IgD-negative memory B cell (primary cell): ENCODE measurements around the gene CEP170B. TPM values are rescaled to one million over a fixed set of nuclear protein-coding genes. Genes with fewer than 3 reads are reported as not detected.
"Not testable (repeated sequence)": the region's sequence is repeated elsewhere in the genome, so short reads cannot be mapped to it uniquely, and the experiment has no call there.

ENCODE experiments used
- H3K27ac Mint-ChIP-seq, 3 donors: one replicate each; pipeline ENCODE4 v1.8.0; 2020 to 2022; ENCODE audit warnings: mild to moderate bottlenecking in 3 of 3, mixed read lengths in 3 of 3, moderate library complexity in 1 of 3
- H3K27me3 Mint-ChIP-seq: one replicate; pipeline ENCODE4 v1.8.0; 2021; ENCODE audit warnings: mixed read lengths
- H3K36me3 Mint-ChIP-seq: one replicate; pipeline ENCODE4 v1.8.0; 2020; ENCODE audit warnings: mild to moderate bottlenecking, mixed read lengths
- H3K4me1 Mint-ChIP-seq, 3 donors: one replicate each; pipeline ENCODE4 v1.8.0; 2020 to 2022; ENCODE audit warnings: mixed read lengths in 3 of 3, mild to moderate bottlenecking in 1 of 3
- H3K4me3 Mint-ChIP-seq, 4 donors: one replicate each; pipeline ENCODE4 v1.8.0; 2020 to 2022; ENCODE audit warnings: mild to moderate bottlenecking in 4 of 4, mixed read lengths in 4 of 4, moderate library complexity in 3 of 4
- H3K9me3 Mint-ChIP-seq, 3 donors: one replicate each; pipeline ENCODE4 v1.8.0; 2020 to 2021; ENCODE audit warnings: mixed read lengths in 3 of 3, mild to moderate bottlenecking in 1 of 3
- polyA plus RNA-seq: library from polyadenylated mRNA; unstranded; fragments of 300-500 nt; fragmentation: Illumina TruSeq; gene quantifications from one replicate; pipeline ENCODE4 v1.2.3, GENCODE V29; 2021

The CEP170B gene
- polyA plus RNA-seq, 1 donor from 2014 or later, result not detected

GRCh38 chr14:104938436-104938835 lies 73.4 kb downstream of the CEP170B start:
- Mint-ChIP-seq H3K4me3 (no peak overlapping the region), H3K36me3 (no peaks in the 10 kb centered on the region), H3K4me1 (peaks cover 0 to 7% (median 6%) of the 10 kb centered on the region in 3 donors), H3K27me3 (peaks cover 1% of the 10 kb centered on the region), H3K27ac (no peak overlapping the region), H3K9me3 (no peaks in the 10 kb centered on the region)

DNA sequence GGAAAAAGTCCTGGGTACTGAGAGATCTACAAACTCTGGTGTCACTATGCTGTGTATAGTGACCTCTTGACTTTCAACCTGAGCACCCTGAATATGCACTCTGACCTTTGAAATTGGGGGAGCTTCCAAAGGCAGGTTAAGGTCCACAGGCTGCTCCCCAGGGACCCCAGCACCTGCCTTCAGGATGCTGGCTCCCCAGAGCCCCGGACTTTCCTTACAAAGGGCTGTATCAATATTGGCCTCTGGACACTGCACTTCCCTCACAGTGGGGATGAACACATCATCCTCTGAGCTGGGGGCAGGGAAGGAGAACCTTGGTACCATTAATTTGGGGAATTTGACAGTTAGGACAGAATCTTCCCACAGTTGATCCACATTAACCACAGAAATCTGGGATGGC lies 73.9 kb downstream of the CEP170B start:
- Mint-ChIP-seq H3K9me3 (no peaks in the 10 kb centered on the region), H3K27ac (no peak overlapping the region), H3K4me3 (no peak overlapping the region)

DNA sequence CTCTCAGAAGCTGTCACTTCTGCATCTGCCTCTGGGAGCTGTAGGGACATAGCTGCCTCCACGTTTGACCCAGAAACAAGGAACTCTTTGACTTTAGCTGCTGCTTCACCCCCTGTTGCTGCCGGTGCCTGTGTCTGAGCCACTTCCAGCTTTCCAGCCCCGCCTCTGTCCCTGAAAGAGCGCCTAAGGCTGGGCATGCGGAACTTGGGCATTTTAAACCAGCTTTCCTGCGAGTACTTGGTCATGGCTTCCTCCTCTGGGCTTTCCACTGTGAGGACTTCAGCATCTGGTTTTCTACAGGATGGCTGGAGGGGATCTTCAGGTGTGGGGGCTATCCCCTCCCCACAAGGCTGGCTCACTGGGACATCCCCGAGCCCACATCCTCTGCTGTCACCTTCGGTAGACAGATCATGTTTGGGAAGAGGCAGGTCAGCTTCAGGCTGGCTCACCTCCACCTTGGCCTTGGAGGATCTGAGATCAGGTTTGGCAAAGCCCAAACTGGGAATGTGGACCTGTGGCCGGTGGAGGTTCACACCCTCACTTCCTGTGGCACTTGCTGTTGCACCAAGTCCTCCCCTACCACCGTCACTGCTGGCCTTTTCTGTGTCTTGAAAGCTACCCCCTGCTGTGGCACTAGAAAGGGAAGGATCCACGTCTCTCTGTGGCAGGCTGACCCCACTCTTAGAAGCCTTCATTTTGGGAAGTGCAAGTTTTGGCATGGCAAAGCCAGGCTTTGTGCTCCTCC lies 74.8 kb downstream of the CEP170B start:
- Mint-ChIP-seq H3K27ac (no peak overlapping the region), H3K9me3 (no peaks in the 10 kb centered on the region), H3K4me1 (peaks cover 0 to 4% (median 1%) of the 10 kb centered on the region in 3 donors), H3K36me3 (no peaks in the 10 kb centered on the region), H3K4me3 (no peak overlapping the region), H3K27me3 (peaks cover 1% of the 10 kb centered on the region)

More for the DNA sequence above, 73.9 kb downstream of the CEP170B start:
- Mint-ChIP-seq H3K4me1 (peaks cover 0 to 7% (median 6%) of the 10 kb centered on the region in 3 donors), H3K27me3 (peaks cover 1% of the 10 kb centered on the region), H3K36me3 (no peaks in the 10 kb centered on the region)

- no peaks in the 10 kb centered on the region for H3K27me3 Mint-ChIP-seq
- H3K36me3 Mint-ChIP-seq, result no peaks in the 10 kb centered on the region
- H3K9me3 Mint-ChIP-seq, result no peaks in the 10 kb centered on the region
- H3K4me1 Mint-ChIP-seq, result peaks cover 0 to 1% (median 0%) of the 10 kb centered on the region in 3 donors
- H3K4me3 Mint-ChIP-seq, result no peak overlapping the region
- no peak overlapping the region for H3K27ac Mint-ChIP-seq
Observed at GRCh38 chr14:104940526-104941150, 75.6 kb downstream of the CEP170B start.

- H3K4me1 Mint-ChIP-seq, result peaks cover 0 to 1% (median 0%) of the 10 kb centered on the region in 3 donors
- no peak overlapping the region for H3K4me3 Mint-ChIP-seq
- no peaks in the 10 kb centered on the region for H3K9me3 Mint-ChIP-seq
- H3K36me3 Mint-ChIP-seq, result no peaks in the 10 kb centered on the region
- H3K27ac Mint-ChIP-seq, result no peak overlapping the region
- H3K27me3 Mint-ChIP-seq, result no peaks in the 10 kb centered on the region
Observed at GRCh38 chr14:104941508-104942365, 76.7 kb downstream of the CEP170B start.

GRCh38 chr14:104942586-104942985 lies 77.5 kb downstream of the CEP170B start:
- Mint-ChIP-seq H3K36me3 (no peaks in the 10 kb centered on the region), H3K4me3 (no peak overlapping the region), H3K27ac (no peak overlapping the region), H3K4me1 (no peaks in the 10 kb centered on the region), H3K27me3 (no peaks in the 10 kb centered on the region), H3K9me3 (no peaks in the 10 kb centered on the region)

DNA sequence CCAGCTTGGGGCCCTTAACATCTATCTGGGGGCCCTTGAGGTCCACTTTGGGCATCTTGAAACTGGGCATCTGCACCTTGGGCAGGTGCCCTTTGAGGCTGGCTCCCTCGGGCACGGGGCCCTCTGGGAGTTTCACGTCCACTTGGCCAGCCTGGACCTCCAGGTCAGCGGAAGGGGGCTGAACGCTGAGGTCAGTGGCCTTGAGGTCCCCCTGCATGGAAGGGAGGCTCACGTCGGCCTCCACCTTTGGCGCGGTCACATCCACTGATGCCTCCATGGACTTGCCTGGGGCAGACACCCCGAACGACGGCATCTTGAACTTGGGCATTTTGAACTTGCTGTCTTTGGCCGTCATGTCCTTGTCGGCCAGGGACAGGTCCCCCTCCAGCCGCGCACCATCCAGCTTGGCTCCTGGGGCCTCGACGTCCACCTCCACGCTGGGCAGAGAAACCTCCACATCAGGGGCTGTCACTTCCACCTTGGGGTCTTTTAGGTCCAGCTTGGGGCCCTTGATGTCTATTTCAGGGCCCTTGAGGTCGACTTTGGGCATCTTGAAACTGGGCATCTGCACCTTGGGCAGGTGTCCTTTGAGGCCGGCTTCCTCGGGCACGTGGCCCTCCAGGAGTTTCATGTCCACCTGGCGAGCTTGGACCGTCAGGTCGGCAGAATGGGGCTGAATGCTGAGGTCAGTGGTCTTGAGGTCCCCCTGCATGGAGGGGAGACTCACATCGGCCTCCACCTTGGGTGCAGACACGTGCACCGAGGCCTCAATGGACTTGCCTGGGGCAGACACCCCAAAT lies 78.3 kb downstream of the CEP170B start:
- not testable (repeated sequence) for H3K27me3 Mint-ChIP-seq, H3K4me3 Mint-ChIP-seq, H3K36me3 Mint-ChIP-seq, H3K4me1 Mint-ChIP-seq, H3K27ac Mint-ChIP-seq, H3K9me3 Mint-ChIP-seq

- H3K9me3 Mint-ChIP-seq, H3K27ac Mint-ChIP-seq, H3K27me3 Mint-ChIP-seq, H3K36me3 Mint-ChIP-seq, H3K4me1 Mint-ChIP-seq, H3K4me3 Mint-ChIP-seq: not testable (repeated sequence)
Observed at GRCh38 chr14:104944016-104944308, 78.9 kb downstream of the CEP170B start.

DNA sequence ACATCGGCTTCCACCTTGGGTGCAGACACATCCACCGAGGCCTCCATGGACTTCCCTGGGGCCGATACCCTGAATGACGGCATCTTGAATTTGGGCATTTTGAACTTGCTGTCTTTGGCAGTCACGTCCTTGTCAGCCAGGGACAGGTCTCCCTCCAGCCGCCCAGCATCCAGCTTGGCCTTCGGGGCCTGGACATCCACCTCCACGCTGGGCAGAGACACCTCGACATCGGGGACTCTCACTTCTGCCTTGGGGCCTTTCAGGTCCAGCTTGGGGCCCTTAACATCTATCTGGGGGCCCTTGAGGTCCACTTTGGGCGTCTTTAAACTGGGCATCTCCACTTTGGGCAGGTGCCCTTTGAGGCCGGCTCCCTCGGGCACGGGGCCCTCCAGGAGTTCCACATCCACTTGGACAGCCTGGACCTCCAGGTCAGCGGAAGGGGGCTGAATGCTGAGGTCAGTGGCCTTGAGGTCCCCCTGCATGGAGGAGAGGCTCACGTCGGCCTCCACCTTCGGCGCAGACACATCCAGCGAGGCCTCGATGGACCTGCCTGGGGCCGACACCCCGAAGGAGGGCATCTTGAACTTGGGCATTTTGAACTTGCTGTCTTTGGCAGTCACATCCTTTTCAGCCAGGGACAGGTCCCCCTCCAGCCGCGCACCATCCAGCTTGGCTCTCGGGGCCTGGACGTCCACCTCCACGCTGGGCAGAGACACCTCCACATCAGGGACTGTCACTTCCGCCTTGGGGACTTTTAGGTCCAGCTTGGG lies 79.6 kb downstream of the CEP170B start:
- H3K4me1 Mint-ChIP-seq, H3K36me3 Mint-ChIP-seq, H3K9me3 Mint-ChIP-seq, H3K4me3 Mint-ChIP-seq, H3K27me3 Mint-ChIP-seq, H3K27ac Mint-ChIP-seq: not testable (repeated sequence)

GRCh38 chr14:104945266-104945665 lies 80.2 kb downstream of the CEP170B start:
- not testable (repeated sequence) for H3K36me3 Mint-ChIP-seq, H3K27ac Mint-ChIP-seq, H3K27me3 Mint-ChIP-seq, H3K4me3 Mint-ChIP-seq, H3K4me1 Mint-ChIP-seq, H3K9me3 Mint-ChIP-seq

Other genes with a start within 250 kb of the CEP170B start
- 10.8 TPM for gene INF2, start 175.7 kb upstream of the CEP170B start, polyA plus RNA-seq
- not detected for gene ADSS1, start 141.0 kb upstream of the CEP170B start, polyA plus RNA-seq
- 195 TPM for gene SIVA1, start 112.1 kb upstream of the CEP170B start, polyA plus RNA-seq
- 8.2 TPM for gene AKT1, start 69.5 kb upstream of the CEP170B start, polyA plus RNA-seq
- 1.0 TPM for gene ZBTB42, start 64.2 kb upstream of the CEP170B start, polyA plus RNA-seq
- 103 TPM for gene PLD4, start 59.6 kb downstream of the CEP170B start, polyA plus RNA-seq
- 0.68 TPM for gene AHNAK2, start 113.1 kb downstream of the CEP170B start, polyA plus RNA-seq
- 1.3 TPM for gene CLBA1, start 120.5 kb downstream of the CEP170B start, polyA plus RNA-seq
- gene CDCA4, start 155.8 kb downstream of the CEP170B start, polyA plus RNA-seq, result 11.4 TPM
- gene GPR132, start 200.2 kb downstream of the CEP170B start, polyA plus RNA-seq, result 37.2 TPM